CD4-positive, alpha-beta T cell treated with Interleukin-15 for 4 hours (primary cell): Measurements from ENCODE around the gene CNTNAP3B.
"Not testable (repeated sequence)": the region's sequence is repeated elsewhere in the genome, so short reads cannot be mapped to it uniquely, and the experiment has no call there.

Experiments
- DNase-seq: peaks from one replicate; pipeline ENCODE4 v3.0.0-alpha.2; 2020; ENCODE audit warnings: low spot score

CNTNAP3B gene

DNA sequence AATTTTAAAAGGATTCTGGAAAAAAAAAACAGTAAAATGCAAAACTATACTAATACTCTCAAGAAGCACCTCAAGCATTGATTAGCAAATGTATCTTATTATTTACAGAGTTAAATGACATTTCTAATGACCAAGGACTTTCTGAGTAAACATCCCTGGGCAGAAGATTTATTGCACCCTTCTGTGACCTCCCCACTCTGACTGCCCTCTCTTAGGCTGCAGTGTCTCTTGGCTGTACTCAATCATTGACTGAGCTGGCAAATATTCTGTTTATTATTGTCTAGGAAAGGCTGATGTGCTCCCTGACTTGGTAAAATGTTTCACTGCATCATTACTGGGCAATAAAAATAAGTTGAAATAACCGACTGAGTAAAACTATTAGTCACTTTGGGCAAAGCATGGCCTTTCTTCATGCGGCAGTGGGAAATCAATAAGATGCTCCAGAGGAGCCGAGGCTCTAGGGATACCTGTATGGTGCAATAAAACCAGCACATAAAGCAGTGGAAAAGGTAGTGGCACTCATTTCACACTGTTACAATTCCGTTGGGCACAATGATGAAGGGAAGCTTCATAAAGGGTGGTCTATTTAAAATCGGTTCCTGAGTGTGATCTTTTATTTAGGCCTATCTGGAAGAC is 151.1 kb downstream of the CNTNAP3B start:
- not testable (repeated sequence) for DNase-seq

DNA sequence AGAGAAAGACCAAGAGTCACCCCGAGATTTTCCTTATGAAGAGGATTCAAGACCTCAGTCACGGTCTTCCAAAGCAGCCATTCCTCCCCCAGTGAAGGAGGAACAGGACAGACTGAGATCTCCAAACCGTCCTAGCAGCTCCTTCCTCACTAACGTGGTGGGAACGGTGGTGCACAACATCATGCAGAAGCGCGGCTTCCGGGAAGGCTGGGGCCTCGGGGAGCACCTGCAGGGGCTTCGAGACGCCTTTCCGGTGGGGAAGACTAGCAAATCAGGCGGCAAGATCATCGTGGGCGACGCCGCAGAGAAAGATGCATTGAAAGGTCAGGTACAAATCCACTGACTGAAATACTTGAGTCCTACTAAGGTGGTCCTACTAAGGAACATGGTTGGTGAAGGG is 154.3 kb downstream of the CNTNAP3B start:
- not testable (repeated sequence) for DNase-seq

DNA sequence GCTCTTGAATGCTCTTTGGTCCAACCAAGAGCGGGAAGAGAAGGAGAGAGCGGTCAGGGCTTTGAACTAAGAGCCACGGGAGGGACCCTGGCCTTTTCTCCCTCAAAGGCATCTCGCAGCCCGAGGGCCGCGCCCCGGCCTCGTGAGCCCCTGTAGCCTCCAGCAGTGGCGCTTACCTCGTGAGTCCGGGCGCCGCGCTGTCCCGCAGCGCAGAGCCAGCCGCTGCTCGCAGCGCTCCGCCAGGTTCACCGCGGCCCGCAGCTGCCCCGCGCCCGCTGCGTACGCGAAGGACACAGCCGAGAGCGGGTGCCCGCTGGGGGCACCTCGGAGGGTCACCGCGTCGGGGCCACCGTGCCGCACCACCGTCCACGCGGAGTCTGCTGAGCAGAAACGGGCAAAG is 176.2 kb downstream of the CNTNAP3B start:
- not testable (repeated sequence) for DNase-seq

DNA sequence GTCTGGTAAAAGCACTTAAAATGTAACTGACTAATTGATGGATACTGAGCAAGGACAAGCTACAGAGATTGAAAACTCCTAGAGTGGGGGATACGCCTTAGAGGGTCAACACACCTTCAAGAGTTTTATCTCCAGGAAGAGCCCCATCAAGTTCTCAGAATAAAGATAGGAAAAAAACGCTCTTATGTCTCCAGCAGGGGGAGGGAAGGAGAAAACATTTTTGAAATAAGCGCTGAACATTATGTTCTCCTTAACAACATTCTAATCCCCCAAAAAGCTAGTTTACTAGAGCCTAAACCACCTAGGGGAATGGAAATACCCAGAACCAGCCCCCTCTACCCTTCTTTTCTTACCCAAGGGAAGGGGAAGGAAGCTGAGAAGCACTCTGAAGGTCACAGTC is 187.5 kb downstream of the CNTNAP3B start:
- not testable (repeated sequence) for DNase-seq

DNA sequence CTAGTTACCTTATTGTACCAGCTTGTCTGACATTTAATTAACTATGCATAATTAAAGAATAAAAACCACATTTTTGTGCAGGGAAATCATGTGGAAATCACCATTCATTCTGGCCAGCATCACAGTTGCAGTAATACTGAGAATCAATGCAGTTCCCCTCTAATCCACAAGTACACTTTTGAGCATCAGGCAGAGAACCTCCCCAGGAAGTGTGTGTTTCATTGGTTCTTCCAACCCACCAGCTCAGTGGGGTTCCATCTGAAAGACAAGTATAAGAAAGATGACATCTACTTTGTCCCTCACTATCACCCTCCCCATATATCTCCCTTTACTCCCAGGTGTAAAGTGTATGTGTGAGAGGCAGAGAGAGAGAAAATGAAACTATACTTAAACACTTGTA is 191.1 kb downstream of the CNTNAP3B start:
- not testable (repeated sequence) for DNase-seq

DNA sequence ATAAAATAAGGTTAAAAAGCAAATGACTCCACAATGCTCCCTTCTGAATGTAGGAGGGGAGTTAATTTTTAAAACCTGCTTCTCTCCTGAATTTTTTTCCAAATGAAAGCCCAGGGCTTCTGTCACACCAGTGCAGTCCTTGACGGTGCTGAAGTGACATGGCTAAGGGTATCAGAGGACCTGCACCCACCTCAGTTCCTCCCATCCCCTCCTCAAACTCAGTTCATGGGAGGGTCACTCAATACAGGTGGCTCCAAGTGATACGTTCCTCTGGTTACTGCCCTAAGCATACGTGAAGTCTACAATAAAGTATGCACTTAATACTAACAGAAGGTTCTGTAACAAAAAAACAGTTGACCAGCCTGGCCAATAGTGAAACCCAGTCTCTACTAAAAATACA is 193.5 kb downstream of the CNTNAP3B start:
- not testable (repeated sequence) for DNase-seq

DNA sequence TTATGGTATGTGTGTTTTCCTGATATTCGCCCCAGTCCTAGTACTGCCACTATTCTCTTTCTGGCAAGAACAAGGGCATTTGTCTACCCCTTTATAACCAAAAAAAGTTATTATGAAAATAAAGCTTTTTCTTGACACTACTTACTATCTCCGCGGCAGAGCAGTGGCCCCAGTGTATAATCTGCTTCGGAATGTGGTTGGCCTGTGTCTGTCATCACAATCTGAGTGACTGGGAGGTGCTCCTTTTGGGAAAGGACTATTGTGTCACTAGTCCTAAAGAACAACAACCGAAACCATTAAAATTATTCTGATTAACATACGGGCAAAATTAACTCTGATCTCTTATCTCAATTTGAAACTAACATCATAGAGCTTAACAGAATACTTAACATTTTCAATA is 200.1 kb downstream of the CNTNAP3B start:
- DNase-seq = not testable (repeated sequence)

DNA sequence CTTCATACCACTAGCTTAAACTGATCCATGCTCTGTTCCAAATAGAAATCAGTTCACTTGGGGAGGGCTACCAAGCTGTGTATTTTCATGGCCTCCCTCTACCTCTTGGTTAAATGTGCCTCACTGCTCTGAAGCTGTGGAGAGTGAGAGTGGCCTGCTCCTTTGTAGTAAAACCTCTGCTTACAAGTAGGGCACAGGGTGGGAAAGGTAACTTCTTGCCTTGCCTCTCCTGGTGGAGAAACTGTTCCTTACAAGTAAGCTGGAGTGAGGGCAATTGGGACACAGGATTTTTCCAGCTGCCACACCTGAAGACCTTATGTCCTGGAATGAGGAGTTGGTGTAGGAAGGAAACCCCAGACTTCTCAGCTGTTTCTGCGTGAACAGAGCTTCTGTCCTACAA is 211.9 kb downstream of the CNTNAP3B start:
- not testable (repeated sequence) for DNase-seq

DNA sequence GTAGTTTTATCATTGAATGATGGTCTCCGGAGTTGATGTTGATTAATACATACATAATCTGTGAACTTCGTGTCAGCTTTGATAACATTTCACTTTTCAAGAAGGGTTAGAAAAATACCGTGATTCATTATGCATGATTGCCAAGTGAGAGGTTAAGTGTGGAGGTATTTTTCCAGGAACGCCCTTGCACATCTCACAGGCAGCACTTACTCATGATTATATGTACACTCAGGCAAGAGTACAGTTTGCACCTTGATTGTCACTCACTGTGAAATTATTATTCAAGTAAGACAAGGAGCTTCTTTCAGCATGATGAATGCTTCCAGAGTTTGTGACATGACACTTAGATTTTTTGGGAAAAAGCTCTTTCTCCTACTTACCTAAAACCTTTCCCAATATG is 223.7 kb downstream of the CNTNAP3B start:
- not testable (repeated sequence) for DNase-seq

DNA sequence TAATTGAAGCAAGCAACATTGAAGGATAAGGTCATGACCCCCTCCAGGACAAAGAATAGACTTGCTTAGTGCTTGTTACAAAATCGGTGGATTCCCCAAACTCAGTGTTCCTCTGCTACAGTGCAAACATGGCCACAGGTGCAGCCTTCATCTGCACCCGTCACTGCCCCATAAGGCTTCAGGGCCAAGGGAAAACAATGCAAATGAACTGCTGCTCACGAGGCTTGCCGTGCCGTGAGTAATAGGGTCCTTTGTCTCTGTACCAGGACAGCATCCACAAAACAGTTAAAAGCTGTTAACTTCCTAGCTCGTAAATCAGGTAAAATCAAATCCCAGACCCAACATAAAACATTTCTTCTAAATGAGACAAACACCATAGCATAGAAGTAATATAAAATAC is 226.5 kb downstream of the CNTNAP3B start:
- not testable (repeated sequence) for DNase-seq

DNA sequence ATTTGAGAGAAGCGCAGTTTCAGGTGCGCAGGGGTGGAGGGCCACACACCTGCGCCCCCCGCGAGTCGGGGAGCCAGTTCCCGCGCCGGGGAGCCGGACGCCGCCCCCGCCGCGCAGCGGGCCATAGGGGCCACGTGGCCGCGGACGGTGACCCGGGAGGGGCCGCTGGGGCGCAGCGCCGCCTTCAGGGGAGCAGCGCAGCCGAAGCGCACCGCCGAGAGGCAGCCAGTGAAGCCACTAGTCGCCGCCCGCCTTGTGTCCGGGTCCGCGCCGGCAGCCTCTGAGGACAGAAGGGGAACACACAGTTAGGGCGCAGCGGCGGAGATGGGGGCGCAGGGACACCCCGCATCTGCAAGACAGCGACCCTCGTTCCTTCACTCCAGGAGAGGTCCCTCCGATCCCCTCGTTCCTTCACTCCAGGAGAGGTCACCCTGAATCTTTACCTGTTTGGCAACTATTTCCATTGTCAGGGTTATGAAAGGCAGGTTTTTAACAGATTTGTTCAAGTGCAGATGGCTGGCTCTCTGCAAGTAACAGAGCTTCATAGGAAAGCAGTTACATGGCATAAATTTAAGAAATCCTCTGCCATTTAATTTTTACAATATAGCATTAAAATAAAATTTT is 230.4 kb downstream of the CNTNAP3B start:
- not testable (repeated sequence) for DNase-seq

DNA sequence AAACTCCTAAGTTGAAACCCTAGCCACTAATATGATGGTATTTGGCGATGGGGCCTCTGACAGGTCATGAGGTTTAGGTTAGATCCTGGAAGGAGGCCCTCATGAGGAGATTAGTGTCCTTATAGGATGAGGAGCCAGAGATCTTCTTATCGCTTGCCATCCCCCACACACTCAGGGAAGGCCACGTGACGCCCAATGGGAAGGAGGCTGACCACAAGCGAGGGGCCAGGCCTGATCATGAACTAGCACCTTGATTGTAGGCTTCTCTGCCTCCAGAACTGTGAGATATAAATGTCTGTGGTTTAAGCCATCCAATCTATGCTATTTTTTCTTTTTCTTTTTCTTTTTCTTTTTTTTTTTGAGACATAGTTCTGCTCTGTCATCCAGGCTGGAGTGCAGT is 254.7 kb downstream of the CNTNAP3B start:
- not testable (repeated sequence) for DNase-seq

DNA sequence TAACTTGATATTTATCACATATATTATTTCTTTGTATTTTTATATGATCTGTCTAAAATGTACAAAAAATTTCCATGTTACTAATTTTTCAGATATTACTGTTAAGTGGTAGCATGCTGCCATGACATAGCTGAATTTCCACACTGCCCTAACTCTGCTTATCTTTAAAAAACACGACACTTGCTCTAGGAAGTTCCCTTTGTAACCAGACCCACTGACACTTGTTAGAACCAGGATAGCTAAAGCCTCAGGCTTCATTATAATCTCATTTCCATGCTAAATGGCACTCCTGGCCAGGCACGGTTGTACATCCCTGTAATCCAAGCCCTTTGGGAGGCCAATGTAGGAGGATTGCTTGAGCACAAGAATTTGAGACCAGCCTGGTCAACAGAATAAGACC is 273.8 kb downstream of the CNTNAP3B start:
- DNase-seq = not testable (repeated sequence)

DNA sequence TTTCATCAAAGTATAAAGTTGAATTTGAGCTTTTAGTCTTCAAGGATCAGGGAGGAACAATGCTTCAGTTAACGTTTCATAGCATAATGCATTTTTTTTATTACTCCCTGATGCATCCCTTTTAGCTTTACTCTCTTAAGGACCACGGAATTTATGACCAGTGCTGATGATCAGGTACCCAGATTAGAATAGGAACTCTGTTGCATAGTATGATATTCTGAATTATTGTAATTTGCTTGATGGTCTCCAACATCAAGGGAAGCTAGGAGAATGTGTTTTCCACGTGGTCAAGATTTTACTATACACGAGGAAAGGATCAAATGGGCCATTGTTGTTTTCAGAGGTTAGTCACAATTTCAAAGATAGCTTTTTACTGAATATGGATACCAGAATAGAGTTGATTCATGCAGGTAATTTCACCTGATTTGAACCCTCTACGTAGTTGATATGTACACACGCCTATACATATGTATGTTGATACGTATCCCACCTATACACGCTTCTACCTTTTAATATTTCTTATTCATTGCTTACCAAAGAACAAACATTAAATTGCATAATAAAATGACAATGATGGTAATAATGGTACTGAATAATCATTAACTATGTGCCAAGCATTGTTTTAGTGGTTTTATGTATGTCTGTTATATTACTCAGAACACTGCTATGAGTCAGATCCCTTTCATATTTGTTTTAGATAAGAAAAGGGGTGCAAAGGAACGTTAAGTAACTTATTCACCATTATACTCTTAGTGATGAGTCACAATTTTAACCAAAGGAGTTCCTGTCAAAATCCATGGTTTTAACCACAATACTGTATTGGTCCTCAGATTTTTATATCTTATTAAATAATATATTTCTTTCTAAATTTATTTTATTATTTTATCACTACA is 277.1 kb downstream of the CNTNAP3B start:
- not testable (repeated sequence) for DNase-seq

DNA sequence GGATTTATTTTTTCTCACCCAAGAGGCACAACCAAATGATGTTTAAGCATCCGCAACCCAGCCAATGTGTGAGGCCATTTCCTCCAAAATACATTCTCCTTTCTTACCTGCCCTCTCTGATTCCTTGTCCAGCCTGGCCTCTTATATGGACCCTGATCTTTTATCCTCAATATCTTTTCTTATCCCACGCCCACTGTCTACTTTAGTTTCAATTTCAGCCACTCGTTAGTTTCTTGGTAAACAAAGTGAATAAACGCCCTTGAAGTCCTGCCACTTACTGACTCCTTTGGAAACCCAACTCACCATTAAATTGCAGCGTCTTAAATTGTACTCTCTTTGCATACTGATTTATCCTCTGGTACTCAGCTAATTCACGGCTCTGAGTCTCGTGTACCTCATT is 281.4 kb downstream of the CNTNAP3B start:
- DNase-seq = not testable (repeated sequence)
